GM12878 (cell line): ENCODE measurements around the gene FGF1.

ENCODE experiments used
- MTA3 ChIP-seq: IDR thresholded peaks from 2 replicates; pipeline ENCODE4 v1.6.1; 2012; ENCODE audit warnings: low read length, inconsistent platforms, borderline replicate concordance
- NBN ChIP-seq: fragments of 450-650 bp; IDR thresholded peaks from 2 replicates; pipeline ENCODE4 v1.6.1; 2016
- RFX5 ChIP-seq: IDR thresholded peaks from 2 replicates; pipeline ENCODE4 v1.6.1; 2011; ENCODE audit warnings: low read depth, low read length, improper control_type of control experiment
- SREBF2 ChIP-seq: IDR thresholded peaks from 2 replicates; pipeline ENCODE4 v1.6.1; 2012; ENCODE audit warnings: mild to moderate bottlenecking, low read length

GRCh38 chr5:142658278-142658677 is 27.6 kb downstream of the FGF1 start:
- TF ChIP-seq SREBF2 (no peak), RFX5 (no peak), NBN (no peak), MTA3 (no peak)
